GM19025 (cell line): ENCODE measurements around the gene ARHGAP9.
"Not testable (repeated sequence)": the region's sequence is repeated elsewhere in the genome, so short reads cannot be mapped to it uniquely, and the experiment has no call there.

ENCODE experiments used
- ATAC-seq: cut with Tn5 transposase; IDR thresholded peaks from one replicate; pipeline ENCODE4 v1.9.1; 2021; ENCODE audit warnings: mild to moderate bottlenecking, low read depth, moderate library complexity; ENCODE audit not compliant: unreplicated experiment

Gene ARHGAP9

GRCh38 chr12:57495051-57495701 lies 15.5 kb upstream of the ARHGAP9 start:
- not testable (repeated sequence) for ATAC-seq

- no peak for ATAC-seq
These were observed 12.0 kb upstream of the ARHGAP9 start for GRCh38 chr12:57491393-57492280.

GRCh38 chr12:57490126-57490525 lies 10.5 kb upstream of the ARHGAP9 start:
- no peak for ATAC-seq

GRCh38 chr12:57489157-57489641 lies 9.5 kb upstream of the ARHGAP9 start:
- ATAC-seq: no peak

- no peak for ATAC-seq
These were observed 8.9 kb upstream of the ARHGAP9 start for GRCh38 chr12:57488402-57489156.

GRCh38 chr12:57487597-57488401 lies 8.1 kb upstream of the ARHGAP9 start, which contains the start of gene MARS1:
MARS1 (plus strand) TSS chr12:57488068; CDS start chr12:57488091, 23 bp downstream.
- peak; percentile 99 for ATAC-seq

- no peak for ATAC-seq
These were observed 7.5 kb upstream of the ARHGAP9 start for GRCh38 chr12:57487055-57487596.

- ATAC-seq: no peak
These were observed 6.0 kb upstream of the ARHGAP9 start for GRCh38 chr12:57485695-57486094.

- no peak for ATAC-seq
These were observed 3.8 kb upstream of the ARHGAP9 start for GRCh38 chr12:57483466-57483865.

- no peak for ATAC-seq
These were observed 2.0 kb upstream of the ARHGAP9 start for GRCh38 chr12:57481671-57482070.

GRCh38 chr12:57479043-57479375 lies 657 bp downstream of the ARHGAP9 start:
- no peak for ATAC-seq

- peak; percentile 47 for ATAC-seq
These were observed 1.7 kb downstream of the ARHGAP9 start for GRCh38 chr12:57477710-57478681.

- no peak for ATAC-seq
These were observed 2.5 kb downstream of the ARHGAP9 start for GRCh38 chr12:57476993-57477709.

- no peak for ATAC-seq
These were observed 3.3 kb downstream of the ARHGAP9 start for GRCh38 chr12:57476162-57476992.

GRCh38 chr12:57475271-57476161 lies 4.2 kb downstream of the ARHGAP9 start:
- no peak for ATAC-seq

- ATAC-seq: no peak
These were observed 4.8 kb downstream of the ARHGAP9 start for GRCh38 chr12:57474862-57475261.
